ENCODE results near the gene EPB41L3.

GRCh38 chr18:5503740-5504139 is 40.1 kb downstream of the EPB41L3 start:
- TF ChIP-seq CTCF (IDR thresholded peaks at IDR 0.05): no peak
- TF ChIP-seq POLR2AphosphoS5 (IDR thresholded peaks at IDR 0.05): no peak
